ENCODE data around the gene TMPRSS5.
"Not testable (repeated sequence)": the region's sequence is repeated elsewhere in the genome, so short reads cannot be mapped to it uniquely, and the experiment has no call there.

The TMPRSS5 gene

GRCh38 chr11:113697111-113697510, 9.0 kb downstream of the TMPRSS5 start:
- DNase-seq (ENCODE audit: low spot score), result no peak

GRCh38 chr11:113695207-113695606, 10.9 kb downstream of the TMPRSS5 start:
- no peak for DNase-seq (ENCODE audit: low spot score)

GRCh38 chr11:113694390-113694789, 11.7 kb downstream of the TMPRSS5 start:
- DNase-seq (ENCODE audit: low spot score), result no peak

GRCh38 chr11:113693030-113693429, 13.1 kb downstream of the TMPRSS5 start:
- DNase-seq (ENCODE audit: low spot score), result no peak

- no peak for DNase-seq (ENCODE audit: low spot score)
These were observed 15.2 kb downstream of the TMPRSS5 start for GRCh38 chr11:113690619-113691569.

- no peak for DNase-seq (ENCODE audit: low spot score)
These were observed 16.1 kb downstream of the TMPRSS5 start for GRCh38 chr11:113689768-113690618.

- DNase-seq (ENCODE audit: low spot score), result no peak
These were observed 20.3 kb downstream of the TMPRSS5 start for GRCh38 chr11:113685654-113686359.

GRCh38 chr11:113684496-113684895, 21.6 kb downstream of the TMPRSS5 start:
- DNase-seq (ENCODE audit: low spot score), result no peak

GRCh38 chr11:113683481-113684046, 22.5 kb downstream of the TMPRSS5 start:
- DNase-seq (ENCODE audit: low spot score), result no peak

- no peak for DNase-seq (ENCODE audit: low spot score)
These were observed 24.2 kb downstream of the TMPRSS5 start for GRCh38 chr11:113681711-113682413.

GRCh38 chr11:113681282-113681681, 24.8 kb downstream of the TMPRSS5 start:
- DNase-seq (ENCODE audit: low spot score), result no peak

- no peak for DNase-seq (ENCODE audit: low spot score)
These were observed 28.4 kb downstream of the TMPRSS5 start for GRCh38 chr11:113677685-113678084.

GRCh38 chr11:113675565-113675964, 30.5 kb downstream of the TMPRSS5 start:
- no peak for DNase-seq (ENCODE audit: low spot score)

- DNase-seq (ENCODE audit: low spot score), result no peak
These were observed 31.0 kb downstream of the TMPRSS5 start for GRCh38 chr11:113675003-113675561.

- no peak for DNase-seq (ENCODE audit: low spot score)
These were observed 31.8 kb downstream of the TMPRSS5 start for GRCh38 chr11:113674397-113674685.

GRCh38 chr11:113673550-113674396, 32.3 kb downstream of the TMPRSS5 start:
- DNase-seq (ENCODE audit: low spot score), result no peak

GRCh38 chr11:113671914-113672313, 34.2 kb downstream of the TMPRSS5 start:
- DNase-seq (ENCODE audit: low spot score), result not testable (repeated sequence)

- DNase-seq (ENCODE audit: low spot score), result no peak
These were observed 35.3 kb downstream of the TMPRSS5 start for GRCh38 chr11:113670831-113671215.

GRCh38 chr11:113670149-113670830, 35.8 kb downstream of the TMPRSS5 start:
- DNase-seq (ENCODE audit: low spot score), result no peak

- no peak for DNase-seq (ENCODE audit: low spot score)
These were observed 37.9 kb downstream of the TMPRSS5 start for GRCh38 chr11:113668255-113668654.
